ENCODE results near the gene POLR2L. TPM values are rescaled to one million over a fixed set of nuclear protein-coding genes. Genes with fewer than 3 reads are reported as not detected.

Gene POLR2L
- total RNA-seq, 1 donor from 2014 or later, result 213 TPM

DNA sequence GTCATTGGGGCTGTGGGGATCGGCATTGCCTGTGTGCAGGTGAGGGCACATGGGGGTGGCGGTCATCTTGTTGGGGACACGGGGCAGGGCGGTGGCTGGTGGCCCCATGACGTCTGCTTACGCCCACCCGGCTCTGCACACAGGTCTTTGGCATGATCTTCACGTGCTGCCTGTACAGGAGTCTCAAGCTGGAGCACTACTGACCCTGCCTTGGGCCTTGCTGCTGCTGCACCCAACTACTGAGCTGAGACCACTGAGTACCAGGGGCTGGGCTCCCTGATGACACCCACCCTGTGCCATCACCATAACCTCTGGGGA lies 4.4 kb downstream of the POLR2L start:
- no peak overlapping the region for H3K4me3 ChIP-seq (ENCODE audit: low read depth, low read length)
- DNase-seq (ENCODE audit: low read depth), result no peak
- TF ChIP-seq CTCF (conservative IDR thresholded peaks at IDR 0.05; ENCODE audit: low read depth, low read length), result no peak

- H3K4me3 ChIP-seq (ENCODE audit: low read depth, low read length), result no peak overlapping the region
Measured at GRCh38 chr11:837189-837989, 4.9 kb downstream of the POLR2L start.

DNA sequence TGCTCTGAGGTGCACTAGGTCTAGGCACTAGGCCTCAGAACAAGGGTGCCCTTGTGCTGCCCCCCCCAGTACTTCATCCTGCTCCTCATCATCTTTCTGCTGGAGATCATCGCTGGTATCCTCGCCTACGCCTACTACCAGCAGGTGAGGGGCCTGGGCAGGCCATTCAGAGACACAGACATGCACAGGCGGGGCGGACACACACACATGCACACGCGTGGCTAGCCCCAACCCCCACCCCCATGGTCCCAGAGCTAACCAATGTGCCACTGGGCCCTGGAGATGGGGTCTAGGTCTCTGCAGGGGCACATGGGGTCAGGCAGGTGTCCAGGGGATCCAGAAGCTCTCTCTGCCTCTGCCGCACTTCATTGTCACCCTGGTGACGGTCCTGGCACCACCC lies 5.6 kb downstream of the POLR2L start:
- TF ChIP-seq CTCF (conservative IDR thresholded peaks at IDR 0.05; ENCODE audit: low read depth, low read length), result no peak
- DNase-seq (ENCODE audit: low read depth), result no peak
- no peak overlapping the region for H3K4me3 ChIP-seq (ENCODE audit: low read depth, low read length)

More at GRCh38 chr11:837189-837989, 4.9 kb downstream of the POLR2L start:
- no peak for DNase-seq (ENCODE audit: low read depth)
- no peak for TF ChIP-seq CTCF (conservative IDR thresholded peaks at IDR 0.05; ENCODE audit: low read depth, low read length)

GRCh38 chr11:836274-836673 lies 6.1 kb downstream of the POLR2L start:
- TF ChIP-seq CTCF (conservative IDR thresholded peaks at IDR 0.05; ENCODE audit: low read depth, low read length), result no peak
- DNase-seq (ENCODE audit: low read depth), result no peak
- H3K4me3 ChIP-seq (ENCODE audit: low read depth, low read length), result no peak overlapping the region

GRCh38 chr11:834371-835316 lies 7.7 kb downstream of the POLR2L start:
- TF ChIP-seq CTCF (conservative IDR thresholded peaks at IDR 0.05; ENCODE audit: low read depth, low read length), result no peak
- no peak for DNase-seq (ENCODE audit: low read depth)
- peak overlapping the region; percentile 72 for H3K4me3 ChIP-seq (ENCODE audit: low read depth, low read length)

DNA sequence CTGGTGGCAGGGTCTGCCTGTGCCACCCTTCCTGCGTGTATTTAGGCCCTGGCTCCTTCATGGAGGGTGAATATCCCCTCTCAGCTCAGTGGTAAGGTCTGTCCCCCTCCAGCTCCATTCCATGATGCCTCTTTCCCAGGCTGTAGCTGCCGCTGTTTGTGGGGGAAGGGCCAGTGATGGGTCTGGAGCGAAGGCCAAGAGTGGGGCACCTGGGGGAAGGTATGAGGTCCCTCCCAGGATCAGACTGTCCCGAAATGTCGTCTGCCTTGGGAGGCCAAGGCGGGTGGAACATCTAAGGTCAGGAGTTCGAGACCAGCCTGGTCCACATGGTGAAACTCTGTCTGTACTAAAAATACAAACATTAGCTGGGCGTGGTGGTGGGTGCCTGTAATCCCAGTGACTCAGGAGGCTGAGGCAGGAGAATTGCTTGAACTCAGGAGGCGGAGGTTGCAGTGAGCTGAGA lies 8.4 kb downstream of the POLR2L start:
- peak overlapping the region; percentile 72 for H3K4me3 ChIP-seq (ENCODE audit: low read depth, low read length)
- DNase-seq (ENCODE audit: low read depth), result no peak
- TF ChIP-seq CTCF (conservative IDR thresholded peaks at IDR 0.05; ENCODE audit: low read depth, low read length), result no peak

Measured in epithelial cell of proximal tubule (primary cell).